ENCODE measurements around the gene DCT. TPM values are rescaled to one million over a fixed set of nuclear protein-coding genes. Genes with fewer than 3 reads are reported as not detected.

DCT gene
- polyA plus RNA-seq, 1 of the 3 experiments (the other 2 are of a cell fraction) = 0.03 TPM

GRCh38 chr13:94516456-94516855 is 37.0 kb upstream of the DCT start:
- Histone ChIP-seq H3K4me2 (no peak overlapping the region), H3K36me3 (replicated peaks in 1 of 2; ENCODE audit: control insufficient read depth in 1 of 2, insufficient read depth in 2 of 2, low read length in 1 of 2) (no peaks in the 10 kb centered on the region), H3K4me3 (ENCODE audit: low read depth in 2 of 2, low read length in 1 of 2) (no peak overlapping the region), H3K27me3 (ENCODE audit: insufficient read depth) (no peaks in the 10 kb centered on the region), H3F3A (replicated peaks; ENCODE audit: insufficient read depth) (no peaks in the 10 kb centered on the region), H4K20me1 (ENCODE audit: insufficient read depth) (no peaks in the 10 kb centered on the region), H3K9me2 (no peaks in the 10 kb centered on the region), H2AFZ (ENCODE audit: low read depth) (no peak overlapping the region), H3K9me3 (no peaks in the 10 kb centered on the region), H3K27ac (ENCODE audit: low read depth in 2 of 2, low read length in 1 of 2) (no peak overlapping the region), H3K9ac (no peak overlapping the region), H3K79me2 (ENCODE audit: insufficient read depth) (no peaks in the 10 kb centered on the region), H3K4me1 (ENCODE audit: control insufficient read depth in 1 of 2, insufficient read depth in 2 of 2, low read depth in 1 of 2, low read length in 1 of 2) (no peaks in the 10 kb centered on the region)
- POLR2A ChIA-PET = no interaction called here
- no peak for DNase-seq
- WGBS (ENCODE audit: low lambda C conversion rate) = 10% methylated on average over 1 of the region's 1 CpG
- no peak for TF ChIP-seq RAD21 (IDR thresholded peaks at IDR 0.05; ENCODE audit: low read length)
- no peak for TF ChIP-seq USF1 (IDR thresholded peaks at IDR 0.05; ENCODE audit: borderline replicate concordance, low read depth)
- TF ChIP-seq TAF1 (IDR thresholded peaks at IDR 0.05; ENCODE audit: borderline replicate concordance, low read depth, low read length) = no peak
- no peak for TF ChIP-seq NFIC (IDR thresholded peaks at IDR 0.05; ENCODE audit: borderline replicate concordance)
- TF ChIP-seq FOXJ3 (CRISPR knock-in tag; IDR thresholded peaks at IDR 0.05) = no peak
- TF ChIP-seq, protein P1, sequence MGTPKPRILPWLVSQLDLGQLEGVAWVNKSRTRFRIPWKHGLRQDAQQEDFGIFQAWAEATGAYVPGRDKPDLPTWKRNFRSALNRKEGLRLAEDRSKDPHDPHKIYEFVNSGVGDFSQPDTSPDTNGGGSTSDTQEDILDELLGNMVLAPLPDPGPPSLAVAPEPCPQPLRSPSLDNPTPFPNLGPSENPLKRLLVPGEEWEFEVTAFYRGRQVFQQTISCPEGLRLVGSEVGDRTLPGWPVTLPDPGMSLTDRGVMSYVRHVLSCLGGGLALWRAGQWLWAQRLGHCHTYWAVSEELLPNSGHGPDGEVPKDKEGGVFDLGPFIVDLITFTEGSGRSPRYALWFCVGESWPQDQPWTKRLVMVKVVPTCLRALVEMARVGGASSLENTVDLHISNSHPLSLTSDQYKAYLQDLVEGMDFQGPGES (IDR thresholded peaks at IDR 0.05; ENCODE audit: low read depth, low read length) = no peak
- CTCF ChIA-PET = interaction anchor here (0.7 kb wide), 1 partner anchor 41 kb away, joined by 3 read pairs; no protein-coding TSS in a partner anchor

- Histone ChIP-seq H3K4me2 (no peak overlapping the region), H2AFZ (ENCODE audit: low read depth) (no peak overlapping the region), H3F3A (replicated peaks; ENCODE audit: insufficient read depth) (no peaks in the 10 kb centered on the region), H3K9me3 (no peaks in the 10 kb centered on the region), H3K36me3 (replicated peaks in 1 of 2; ENCODE audit: control insufficient read depth in 1 of 2, insufficient read depth in 2 of 2, low read length in 1 of 2) (no peaks in the 10 kb centered on the region), H4K20me1 (ENCODE audit: insufficient read depth) (no peaks in the 10 kb centered on the region), H3K27ac (ENCODE audit: low read depth in 2 of 2, low read length in 1 of 2) (no peak overlapping the region), H3K9me2 (no peaks in the 10 kb centered on the region), H3K9ac (no peak overlapping the region), H3K4me1 (ENCODE audit: control insufficient read depth in 1 of 2, insufficient read depth in 2 of 2, low read depth in 1 of 2, low read length in 1 of 2) (no peaks in the 10 kb centered on the region), H3K4me3 (ENCODE audit: low read depth in 2 of 2, low read length in 1 of 2) (no peak overlapping the region), H3K27me3 (ENCODE audit: insufficient read depth) (no peaks in the 10 kb centered on the region), H3K79me2 (ENCODE audit: insufficient read depth) (no peaks in the 10 kb centered on the region)
- TF ChIP-seq ZBTB33 (IDR thresholded peaks at IDR 0.05; ENCODE audit: borderline replicate concordance, low read depth) (no peak), MEF2A (IDR thresholded peaks at IDR 0.05; ENCODE audit: borderline replicate concordance, low read depth) (no peak), TEAD4 (IDR thresholded peaks at IDR 0.05; ENCODE audit: borderline replicate concordance, insufficient read depth) (no peak), FOXM1 (IDR thresholded peaks at IDR 0.05; ENCODE audit: low read depth) (no peak), EZH2phosphoT487 (IDR thresholded peaks at IDR 0.05; ENCODE audit: borderline replicate concordance, low read depth) (no peak), RFX5 (IDR thresholded peaks at IDR 0.05; ENCODE audit: low read length) (no peak), MAX (IDR thresholded peaks at IDR 0.05; ENCODE audit: low read depth) (no peak), JUND (IDR thresholded peaks at IDR 0.05) (no peak), RCOR1 (IDR thresholded peaks at IDR 0.05; ENCODE audit: low read length) (no peak), TCF12 (IDR thresholded peaks at IDR 0.05) (no peak), SIN3A (IDR thresholded peaks at IDR 0.05; ENCODE audit: borderline replicate concordance, low read depth, low read length) (no peak), YY1 (IDR thresholded peaks at IDR 0.05; ENCODE audit: low read depth) (no peak)
- POLR2A ChIA-PET = interaction anchor here (0.6 kb wide), 1 partner anchor 12 kb away, joined by 3 read pairs; no protein-coding TSS in a partner anchor
- CTCF ChIA-PET = interaction anchor here (0.7 to 1.8 kb wide), 2 partner anchors 41 to 80 kb away, joined by 3 to 7 read pairs; no protein-coding TSS in a partner anchor
- WGBS (ENCODE audit: low lambda C conversion rate) = 67% methylated on average over 3 of the region's 4 CpGs
- no peak for DNase-seq
These were observed 36.4 kb upstream of the DCT start for GRCh38 chr13:94515911-94516310.

Measured in SK-N-SH (cell line).